ENCODE measurements around the gene EYS.
"Not testable (repeated sequence)": the region's sequence is repeated elsewhere in the genome, so short reads cannot be mapped to it uniquely, and the experiment has no call there.

The EYS gene

GRCh38 chr6:63802606-63803206 lies 1904.3 kb downstream of the EYS start:
- Histone ChIP-seq H3K9ac (ENCODE audit: low read length) (peak overlapping the region; percentile 60), H3K4me1 (ENCODE audit: control insufficient read depth, insufficient read depth, low read depth, low read length) (no peaks in the 10 kb centered on the region), H3K14ac (ENCODE audit: low read length in 2 of 2) (no peak overlapping the region), H2BK5ac (ENCODE audit: low read depth, low read length, poor library complexity, severe bottlenecking) (no peak overlapping the region), H3K9me3 (ENCODE audit: control insufficient read depth, low read length) (no peaks in the 10 kb centered on the region), H2AFZ (ENCODE audit: low read depth, low read length) (no peak overlapping the region), H3K18ac (ENCODE audit: low read depth in 1 of 2, low read length in 2 of 2) (no peak overlapping the region), H3K4me3 (ENCODE audit: insufficient read depth in 1 of 2, low read depth in 1 of 2, low read length in 2 of 2) (no peak overlapping the region), H2BK15ac (ENCODE audit: low read depth, poor library complexity, severe bottlenecking) (no peak overlapping the region), H2BK12ac (ENCODE audit: low read length in 2 of 2) (no peak overlapping the region), H3K79me1 (replicated peaks; ENCODE audit: low read length, poor library complexity, severe bottlenecking) (no peaks in the 10 kb centered on the region), H4K91ac (ENCODE audit: low read length) (no peak overlapping the region), H2BK120ac (ENCODE audit: low read depth, low read length) (no peak overlapping the region), H4K8ac (ENCODE audit: low read length) (no peak overlapping the region), H3K4me2 (ENCODE audit: low read length, poor library complexity, severe bottlenecking) (no peak overlapping the region), H3K4ac (ENCODE audit: low read depth in 1 of 2, low read length in 2 of 2) (no peak overlapping the region), H3K27me3 (ENCODE audit: control insufficient read depth in 1 of 2, insufficient read depth in 1 of 2, low read length in 2 of 2) (no peaks in the 10 kb centered on the region), H3K36me3 (ENCODE audit: control insufficient read depth in 1 of 2, insufficient read depth in 2 of 2, low read depth in 1 of 2, low read length in 2 of 2) (no peaks in the 10 kb centered on the region), H3K27ac (ENCODE audit: low read length, poor library complexity, severe bottlenecking) (no peak overlapping the region), H2AK5ac (ENCODE audit: low read length, severe bottlenecking) (no peak overlapping the region), H3K23ac (ENCODE audit: low read length in 2 of 2) (no peak overlapping the region)
- DNase-seq, result peak; percentile 50
- 84% methylated on average over 1 of the region's 2 CpGs for WGBS

- H2AFZ ChIP-seq (ENCODE audit: low read depth, low read length); H2BK15ac ChIP-seq (ENCODE audit: low read depth, poor library complexity, severe bottlenecking); H2BK120ac ChIP-seq (ENCODE audit: low read depth, low read length); H3K27me3 ChIP-seq (ENCODE audit: control insufficient read depth in 1 of 2, insufficient read depth in 1 of 2, low read length in 2 of 2); H3K4me2 ChIP-seq (ENCODE audit: low read length, poor library complexity, severe bottlenecking); H3K14ac ChIP-seq (ENCODE audit: low read length in 2 of 2); H3K36me3 ChIP-seq (ENCODE audit: control insufficient read depth in 1 of 2, insufficient read depth in 2 of 2, low read depth in 1 of 2, low read length in 2 of 2); H3K23ac ChIP-seq (ENCODE audit: low read length in 2 of 2); H3K79me1 ChIP-seq (replicated peaks; ENCODE audit: low read length, poor library complexity, severe bottlenecking); H2BK5ac ChIP-seq (ENCODE audit: low read depth, low read length, poor library complexity, severe bottlenecking); H4K8ac ChIP-seq (ENCODE audit: low read length); H3K4me1 ChIP-seq (ENCODE audit: control insufficient read depth, insufficient read depth, low read depth, low read length); H3K4ac ChIP-seq (ENCODE audit: low read depth in 1 of 2, low read length in 2 of 2); H4K91ac ChIP-seq (ENCODE audit: low read length); DNase-seq; H3K4me3 ChIP-seq (ENCODE audit: insufficient read depth in 1 of 2, low read depth in 1 of 2, low read length in 2 of 2); H3K9me3 ChIP-seq (ENCODE audit: control insufficient read depth, low read length); H3K27ac ChIP-seq (ENCODE audit: low read length, poor library complexity, severe bottlenecking); H3K18ac ChIP-seq (ENCODE audit: low read depth in 1 of 2, low read length in 2 of 2); H3K9ac ChIP-seq (ENCODE audit: low read length); H2AK5ac ChIP-seq (ENCODE audit: low read length, severe bottlenecking); H2BK12ac ChIP-seq (ENCODE audit: low read length in 2 of 2): not testable (repeated sequence)
- 99% methylated on average over 7 of the region's 7 CpGs for WGBS
These were observed 1906.6 kb downstream of the EYS start for GRCh38 chr6:63800386-63800785.

- H4K91ac ChIP-seq (ENCODE audit: low read length), result no peak overlapping the region
- no peak for DNase-seq
- no peak overlapping the region for H3K4me2 ChIP-seq (ENCODE audit: low read length, poor library complexity, severe bottlenecking)
- no peak overlapping the region for H3K14ac ChIP-seq (ENCODE audit: low read length in 2 of 2)
- no peak overlapping the region for H2AK5ac ChIP-seq (ENCODE audit: low read length, severe bottlenecking)
- H2BK15ac ChIP-seq (ENCODE audit: low read depth, poor library complexity, severe bottlenecking), result no peak overlapping the region
- H3K18ac ChIP-seq (ENCODE audit: low read depth in 1 of 2, low read length in 2 of 2), result peak overlapping the region in 1 of 2 experiments; percentile 62
- H3K27me3 ChIP-seq (ENCODE audit: control insufficient read depth in 1 of 2, insufficient read depth in 1 of 2, low read length in 2 of 2), result no peaks in the 10 kb centered on the region
- H2BK5ac ChIP-seq (ENCODE audit: low read depth, low read length, poor library complexity, severe bottlenecking), result no peak overlapping the region
- H3K27ac ChIP-seq (ENCODE audit: low read length, poor library complexity, severe bottlenecking), result no peak overlapping the region
- H4K8ac ChIP-seq (ENCODE audit: low read length), result peak overlapping the region; percentile 64
- no peaks in the 10 kb centered on the region for H3K36me3 ChIP-seq (ENCODE audit: control insufficient read depth in 1 of 2, insufficient read depth in 2 of 2, low read depth in 1 of 2, low read length in 2 of 2)
- H3K4me3 ChIP-seq (ENCODE audit: insufficient read depth in 1 of 2, low read depth in 1 of 2, low read length in 2 of 2), result no peak overlapping the region
- no peaks in the 10 kb centered on the region for H3K9me3 ChIP-seq (ENCODE audit: control insufficient read depth, low read length)
- H3K4ac ChIP-seq (ENCODE audit: low read depth in 1 of 2, low read length in 2 of 2), result no peak overlapping the region
- H3K79me1 ChIP-seq (replicated peaks; ENCODE audit: low read length, poor library complexity, severe bottlenecking), result no peaks in the 10 kb centered on the region
- no peak overlapping the region for H3K9ac ChIP-seq (ENCODE audit: low read length)
- H3K23ac ChIP-seq (ENCODE audit: low read length in 2 of 2), result no peak overlapping the region
- no peaks in the 10 kb centered on the region for H3K4me1 ChIP-seq (ENCODE audit: control insufficient read depth, insufficient read depth, low read depth, low read length)
- no peak overlapping the region for H2AFZ ChIP-seq (ENCODE audit: low read depth, low read length)
- WGBS, result 87% methylated on average over 7 of the region's 9 CpGs
- H2BK120ac ChIP-seq (ENCODE audit: low read depth, low read length), result no peak overlapping the region
- no peak overlapping the region for H2BK12ac ChIP-seq (ENCODE audit: low read length in 2 of 2)
These were observed 1907.2 kb downstream of the EYS start for GRCh38 chr6:63799813-63800212.

- Histone ChIP-seq H2AFZ (ENCODE audit: low read depth, low read length) (no peak overlapping the region), H3K4me2 (ENCODE audit: low read length, poor library complexity, severe bottlenecking) (no peak overlapping the region), H2BK12ac (ENCODE audit: low read length in 2 of 2) (no peak overlapping the region), H4K91ac (ENCODE audit: low read length) (no peak overlapping the region), H3K9me3 (ENCODE audit: control insufficient read depth, low read length) (no peaks in the 10 kb centered on the region), H3K79me1 (replicated peaks; ENCODE audit: low read length, poor library complexity, severe bottlenecking) (no peaks in the 10 kb centered on the region), H3K27ac (ENCODE audit: low read length, poor library complexity, severe bottlenecking) (no peak overlapping the region), H3K4me1 (ENCODE audit: control insufficient read depth, insufficient read depth, low read depth, low read length) (no peaks in the 10 kb centered on the region), H2AK5ac (ENCODE audit: low read length, severe bottlenecking) (no peak overlapping the region), H3K23ac (ENCODE audit: low read length in 2 of 2) (no peak overlapping the region), H3K9ac (ENCODE audit: low read length) (no peak overlapping the region), H2BK5ac (ENCODE audit: low read depth, low read length, poor library complexity, severe bottlenecking) (no peak overlapping the region), H4K8ac (ENCODE audit: low read length) (no peak overlapping the region), H3K18ac (ENCODE audit: low read depth in 1 of 2, low read length in 2 of 2) (no peak overlapping the region), H3K4ac (ENCODE audit: low read depth in 1 of 2, low read length in 2 of 2) (no peak overlapping the region), H3K36me3 (ENCODE audit: control insufficient read depth in 1 of 2, insufficient read depth in 2 of 2, low read depth in 1 of 2, low read length in 2 of 2) (no peaks in the 10 kb centered on the region), H3K27me3 (ENCODE audit: control insufficient read depth in 1 of 2, insufficient read depth in 1 of 2, low read length in 2 of 2) (no peaks in the 10 kb centered on the region), H2BK120ac (ENCODE audit: low read depth, low read length) (no peak overlapping the region), H2BK15ac (ENCODE audit: low read depth, poor library complexity, severe bottlenecking) (no peak overlapping the region), H3K14ac (ENCODE audit: low read length in 2 of 2) (no peak overlapping the region), H3K4me3 (ENCODE audit: insufficient read depth in 1 of 2, low read depth in 1 of 2, low read length in 2 of 2) (no peak overlapping the region)
- WGBS, result 100% methylated on average over 1 of the region's 1 CpG
- no peak for DNase-seq
These were observed 1907.7 kb downstream of the EYS start for GRCh38 chr6:63799313-63799712.

All from mesenchymal stem cell (in vitro differentiated cells and primary cell).